Esophagus muscularis mucosa (tissue), 4 donors: ENCODE measurements around the gene BAG1. TPM values are rescaled to one million over a fixed set of nuclear protein-coding genes. Genes with fewer than 3 reads are reported as not detected.

Experiments
- DNase-seq: peaks from one replicate; pipeline ENCODE4 v3.0.0-alpha.2; 2017; ENCODE audit errors: extremely low spot score
- H3K27ac ChIP-seq, 4 donors: fragments of 200-600 bp; sonication (generic); replicated peaks in 1 of 4; 1 replicate in 3 of 4; 2 replicates in 1 of 4; pipeline ENCODE4 v1.5.1; 2016 to 2019; ENCODE audit warnings: mild to moderate bottlenecking in 1 of 4
- H3K27me3 ChIP-seq, 4 donors: fragments of 200-600 bp; sonication (generic); one replicate each; pipeline versions ENCODE4 v1.5.1 to v1.6.0; 2016 to 2019
- H3K36me3 ChIP-seq, 4 donors: fragments of 200-600 bp; sonication (generic); one replicate each; pipeline ENCODE4 v1.5.1; 2016 to 2019
- H3K4me1 ChIP-seq, 4 donors: fragments of 200-600 bp; sonication (generic); one replicate each; pipeline ENCODE4 v1.5.1; 2016 to 2019
- H3K4me3 ChIP-seq, 4 donors: fragments of 200-600 bp; sonication (generic); 1 replicate in 2 of 4; 2 replicates in 2 of 4; pipeline ENCODE4 v1.5.1; 2016 to 2019; ENCODE audit warnings: mild to moderate bottlenecking in 4 of 4, moderate library complexity in 1 of 4
- H3K9me3 ChIP-seq, 4 donors: fragments of 200-600 bp; sonication (generic); 1 replicate in 3 of 4; 2 replicates in 1 of 4; pipeline ENCODE4 v1.5.1; 2016 to 2019
- EP300 ChIP-seq: sonication (generic); formaldehyde crosslinking; IDR thresholded peaks from one replicate; pipeline ENCODE4 v1.6.1; 2017; ENCODE audit warnings: antibody characterized with exemption
- POLR2A ChIP-seq: fragments of 450-650 bp; IDR thresholded peaks from one replicate; pipeline ENCODE4 v1.6.1; 2017; ENCODE audit warnings: antibody characterized with exemption, moderate library complexity, mild to moderate bottlenecking, low read depth
- POLR2AphosphoS5 ChIP-seq, 2 donors: sonication (generic); formaldehyde crosslinking; IDR thresholded peaks; one replicate each; pipeline ENCODE4 v1.6.1; 2017; ENCODE audit warnings: antibody characterized with exemption in 2 of 2
- WGBS: methylation state at CpG from one replicate; pipeline ENCODE4 v1.1.5; 2018; 5-methylcytosine and 5-hydroxymethylcytosine counted together
- intact Hi-C: fragments of 100-400 bp; cut with DNase I; formaldehyde crosslinking; loops from one replicate; pipeline ENCODE4 v1.15.1; 2023
- total RNA-seq, 4 donors: library from RNA; depleted of rRNA; stranded (reverse); fragments of >200 nt; gene quantifications; one replicate each; pipeline versions ENCODE4 v1.1.0 to v1.2.1, GENCODE V29; 2016
- TF ChIP-seq, protein P1 (sequence below), 3 experiments: fragments of 200-600 bp in 2 of 3; fragments of 450-650 bp in 1 of 3; sonication (generic) in 2 of 3; IDR thresholded peaks; one replicate each; pipeline ENCODE4 v1.5.1; 2017 to 2019; ENCODE audit warnings: antibody characterized with exemption in 3 of 3, mild to moderate bottlenecking in 2 of 3, moderate library complexity in 1 of 3

The BAG1 gene
- total RNA-seq, 4 donors from 2014 or later = 108 to 154 (median 126) TPM

DNA sequence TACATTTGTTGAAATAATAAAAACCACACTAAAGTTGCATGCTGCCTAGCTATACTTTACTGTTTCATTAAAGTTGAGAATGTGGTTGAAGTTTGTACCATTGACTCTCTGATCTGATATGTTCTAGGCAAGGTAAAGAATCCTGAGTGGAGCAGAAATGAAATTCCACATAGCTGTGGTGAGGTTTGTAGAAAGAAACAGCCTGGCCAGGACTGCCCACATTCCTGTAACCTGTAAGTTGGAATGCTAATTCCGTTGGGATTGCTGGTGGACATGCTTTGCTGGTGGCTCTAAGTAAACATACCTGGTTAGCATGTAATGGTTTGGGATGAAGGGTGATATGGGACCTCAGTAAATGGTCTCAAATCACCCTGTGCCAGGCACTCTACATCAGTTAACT, 42.6 kb upstream of the BAG1 start:
- peaks cover 7 to 10% (median 9%) of the 10 kb centered on the region in 4 donors for H3K4me1 ChIP-seq
- no peak for TF ChIP-seq POLR2AphosphoS5 (IDR thresholded peaks at IDR 0.05)
- TF ChIP-seq, protein P1, sequence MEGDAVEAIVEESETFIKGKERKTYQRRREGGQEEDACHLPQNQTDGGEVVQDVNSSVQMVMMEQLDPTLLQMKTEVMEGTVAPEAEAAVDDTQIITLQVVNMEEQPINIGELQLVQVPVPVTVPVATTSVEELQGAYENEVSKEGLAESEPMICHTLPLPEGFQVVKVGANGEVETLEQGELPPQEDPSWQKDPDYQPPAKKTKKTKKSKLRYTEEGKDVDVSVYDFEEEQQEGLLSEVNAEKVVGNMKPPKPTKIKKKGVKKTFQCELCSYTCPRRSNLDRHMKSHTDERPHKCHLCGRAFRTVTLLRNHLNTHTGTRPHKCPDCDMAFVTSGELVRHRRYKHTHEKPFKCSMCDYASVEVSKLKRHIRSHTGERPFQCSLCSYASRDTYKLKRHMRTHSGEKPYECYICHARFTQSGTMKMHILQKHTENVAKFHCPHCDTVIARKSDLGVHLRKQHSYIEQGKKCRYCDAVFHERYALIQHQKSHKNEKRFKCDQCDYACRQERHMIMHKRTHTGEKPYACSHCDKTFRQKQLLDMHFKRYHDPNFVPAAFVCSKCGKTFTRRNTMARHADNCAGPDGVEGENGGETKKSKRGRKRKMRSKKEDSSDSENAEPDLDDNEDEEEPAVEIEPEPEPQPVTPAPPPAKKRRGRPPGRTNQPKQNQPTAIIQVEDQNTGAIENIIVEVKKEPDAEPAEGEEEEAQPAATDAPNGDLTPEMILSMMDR (IDR thresholded peaks at IDR 0.05) = no peak
- TF ChIP-seq EP300 = no peak
- TF ChIP-seq POLR2A = no peak
- intact Hi-C loops = no loop called here
- peaks cover 68 to 100% (median 96%) of the 10 kb centered on the region in 4 donors for H3K36me3 ChIP-seq
- H3K27me3 ChIP-seq = no peaks in the 10 kb centered on the region
- H3K4me3 ChIP-seq = no peak overlapping the region
- 81% methylated on average over 1 of the region's 1 CpG for WGBS
- H3K9me3 ChIP-seq = no peaks in the 10 kb centered on the region
- no peak for DNase-seq
- no peak overlapping the region for H3K27ac ChIP-seq

DNA sequence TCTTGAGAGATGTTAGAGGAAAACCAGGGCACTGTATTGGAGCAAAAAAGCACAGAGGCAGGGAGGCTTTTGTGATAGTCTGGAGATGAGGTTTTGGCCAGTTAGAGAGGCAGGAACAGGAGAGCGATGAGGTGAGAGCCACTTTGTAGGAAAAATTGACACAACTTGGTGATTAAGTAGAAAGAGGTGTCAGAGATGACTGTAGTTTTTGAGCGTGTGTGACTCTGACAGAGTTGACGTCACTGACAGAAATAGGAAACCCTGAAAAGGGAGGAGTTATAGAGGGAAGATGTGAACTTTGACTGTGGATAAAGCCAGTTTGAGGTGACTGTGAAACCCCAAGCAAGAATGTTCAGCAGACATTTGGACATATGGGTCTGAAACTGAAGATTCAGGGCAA, 41.5 kb upstream of the BAG1 start:
- no peaks in the 10 kb centered on the region for H3K9me3 ChIP-seq
- WGBS = 87% methylated on average over 3 of the region's 3 CpGs
- H3K27ac ChIP-seq = no peak overlapping the region
- H3K4me1 ChIP-seq = peaks cover 7 to 10% (median 9%) of the 10 kb centered on the region in 4 donors
- TF ChIP-seq POLR2AphosphoS5 (IDR thresholded peaks at IDR 0.05) = no peak
- TF ChIP-seq EP300 = no peak
- TF ChIP-seq, protein P1 (IDR thresholded peaks at IDR 0.05) = no peak
- no peak for TF ChIP-seq POLR2A
- H3K36me3 ChIP-seq = peaks cover 68 to 98% (median 96%) of the 10 kb centered on the region in 4 donors
- DNase-seq = no peak
- H3K4me3 ChIP-seq = no peak overlapping the region
- no peaks in the 10 kb centered on the region for H3K27me3 ChIP-seq
- intact Hi-C loops = no loop called here

DNA sequence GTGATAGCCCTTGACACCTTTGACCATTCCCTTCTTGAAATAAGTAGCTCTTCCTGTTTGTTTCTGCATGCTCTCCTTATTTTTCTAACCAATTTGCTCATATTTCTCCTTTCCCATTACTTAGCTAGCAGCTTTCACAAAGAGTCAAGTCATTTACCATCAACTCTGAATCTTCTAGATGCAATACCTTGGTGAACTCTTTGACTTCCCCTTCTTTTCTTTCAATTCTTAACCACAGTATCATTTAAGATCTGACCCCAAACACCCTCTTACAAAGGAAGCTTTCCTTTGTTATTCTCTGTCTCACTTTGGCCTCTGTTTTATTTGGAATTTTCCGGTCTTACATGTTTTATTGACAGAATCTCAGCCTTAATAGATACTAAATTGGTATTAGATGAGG, 39.9 kb upstream of the BAG1 start:
- peaks cover 1 to 15% (median 10%) of the 10 kb centered on the region in 4 donors for H3K4me1 ChIP-seq
- no peaks in the 10 kb centered on the region for H3K27me3 ChIP-seq
- H3K36me3 ChIP-seq = peaks cover 73 to 100% (median 93%) of the 10 kb centered on the region in 4 donors
- no peak overlapping the region for H3K4me3 ChIP-seq
- no peak for DNase-seq
- H3K9me3 ChIP-seq = no peaks in the 10 kb centered on the region
- H3K27ac ChIP-seq = no peak overlapping the region
- intact Hi-C loops = no loop called here
- 87% methylated on average over 1 of the region's 1 CpG for WGBS
- TF ChIP-seq, protein P1 (IDR thresholded peaks at IDR 0.05) = no peak
- no peak for TF ChIP-seq EP300
- TF ChIP-seq POLR2A = no peak
- no peak for TF ChIP-seq POLR2AphosphoS5 (IDR thresholded peaks at IDR 0.05)

DNA sequence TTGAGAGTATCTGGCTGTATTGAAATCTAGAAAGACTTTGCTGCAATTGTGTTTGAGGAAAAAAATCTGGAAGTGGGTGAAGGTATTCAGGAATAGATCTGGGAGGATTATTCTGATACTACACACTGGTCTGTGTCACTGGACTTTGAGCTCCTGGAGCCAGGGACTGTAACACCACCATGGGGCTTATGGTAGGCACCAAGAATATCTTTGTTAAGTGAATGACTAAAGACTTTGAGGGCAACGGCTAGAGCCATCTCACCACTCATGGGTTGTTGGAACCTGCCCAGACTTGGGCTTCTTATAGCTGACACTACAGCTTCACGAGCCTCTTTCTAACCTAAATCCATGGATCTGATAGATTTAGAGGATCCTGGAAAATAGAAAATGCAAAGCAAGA, 36.0 kb upstream of the BAG1 start:
- H3K27ac ChIP-seq = no peak overlapping the region
- no peaks in the 10 kb centered on the region for H3K9me3 ChIP-seq
- no peak overlapping the region for H3K4me3 ChIP-seq
- H3K4me1 ChIP-seq = peaks cover 39 to 53% (median 44%) of the 10 kb centered on the region in 4 donors
- TF ChIP-seq EP300 (no peak), POLR2AphosphoS5 (IDR thresholded peaks at IDR 0.05) (no peak), POLR2A (no peak)
- TF ChIP-seq, protein P1 (IDR thresholded peaks at IDR 0.05) = no peak
- intact Hi-C loops = no loop called here
- H3K27me3 ChIP-seq = no peaks in the 10 kb centered on the region
- DNase-seq = no peak
- 77% methylated on average over 2 of the region's 2 CpGs for WGBS
- peaks cover 65 to 99% (median 85%) of the 10 kb centered on the region in 4 donors for H3K36me3 ChIP-seq

DNA sequence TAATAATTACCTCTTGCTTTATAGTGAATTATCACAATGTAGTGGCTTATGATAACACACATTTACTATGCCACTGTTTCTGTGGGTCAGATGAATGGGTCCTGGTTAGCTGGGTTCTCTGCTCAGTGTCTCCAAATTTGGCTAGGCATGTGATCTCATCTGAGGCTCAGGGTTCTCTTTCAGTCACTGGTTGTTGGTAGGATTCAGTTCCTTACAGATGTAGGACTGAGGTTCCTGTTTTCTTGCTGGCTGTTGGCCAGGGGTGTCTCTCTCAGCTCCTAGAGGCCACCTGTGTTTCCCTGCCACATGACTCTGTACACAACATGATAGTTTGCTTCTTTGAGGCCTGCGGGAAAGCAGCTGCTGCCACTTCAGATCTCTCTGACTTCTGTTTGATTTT, 32.9 kb upstream of the BAG1 start:
- DNase-seq = no peak
- WGBS = 33% methylated on average over 1 of the region's 1 CpG
- no peak overlapping the region for H3K4me3 ChIP-seq
- no peak overlapping the region for H3K27ac ChIP-seq
- H3K27me3 ChIP-seq = no peaks in the 10 kb centered on the region
- H3K36me3 ChIP-seq = peaks cover 39 to 87% (median 71%) of the 10 kb centered on the region in 4 donors
- TF ChIP-seq POLR2AphosphoS5 (IDR thresholded peaks at IDR 0.05) = no peak
- TF ChIP-seq, protein P1 (IDR thresholded peaks at IDR 0.05) = no peak
- TF ChIP-seq POLR2A = no peak
- TF ChIP-seq EP300 = no peak
- intact Hi-C loops = no loop called here
- H3K9me3 ChIP-seq = no peaks in the 10 kb centered on the region
- H3K4me1 ChIP-seq = peaks cover 60 to 80% (median 71%) of the 10 kb centered on the region in 4 donors
